ENCODE results near the gene NOP9.
"Not testable (repeated sequence)": the region's sequence is repeated elsewhere in the genome, so short reads cannot be mapped to it uniquely, and the experiment has no call there.

NOP9 gene

DNA sequence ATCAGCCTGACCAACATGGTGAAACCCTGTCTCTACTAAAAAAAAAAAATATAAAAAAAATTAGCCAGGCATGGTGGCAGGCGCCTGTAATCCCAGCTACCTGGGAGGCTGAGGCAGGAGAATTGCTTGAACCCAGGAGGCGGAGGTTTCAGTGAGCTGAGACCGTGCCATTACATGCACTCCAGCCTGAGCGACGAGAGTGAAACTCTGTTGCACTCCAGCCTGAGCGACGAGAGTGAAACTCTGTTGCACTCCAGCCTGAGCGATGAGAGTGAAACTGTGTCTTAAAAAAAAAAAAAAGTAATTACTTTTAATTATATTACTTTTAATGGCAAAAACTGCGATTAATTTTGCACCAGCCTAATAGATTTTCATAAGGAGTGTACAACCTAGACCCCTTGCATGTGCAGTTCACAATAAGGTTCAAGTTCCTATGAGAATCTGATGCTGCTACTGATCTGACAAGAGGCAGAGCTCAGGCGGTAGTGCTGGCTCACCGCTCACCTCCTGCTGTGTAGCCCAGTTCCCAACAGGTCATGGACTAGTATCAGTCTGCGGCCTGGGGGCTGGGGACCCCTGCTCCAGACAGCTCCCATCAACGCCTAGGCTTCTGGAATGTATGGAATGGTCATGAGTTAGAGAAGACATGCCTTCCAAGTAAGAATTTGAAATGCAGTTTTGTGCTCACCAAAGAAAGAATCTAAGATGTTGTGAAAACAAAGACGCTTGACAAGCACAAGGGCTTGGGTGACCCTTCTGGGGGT, 21.7 kb downstream of the NOP9 start:
- in situ Hi-C loops (cut with HindIII; ENCODE audit: low sequenced_read_pairs) = loop anchor here (5.0 kb wide), 1 partner anchor 101 kb away; no protein-coding TSS in a partner anchor

DNA sequence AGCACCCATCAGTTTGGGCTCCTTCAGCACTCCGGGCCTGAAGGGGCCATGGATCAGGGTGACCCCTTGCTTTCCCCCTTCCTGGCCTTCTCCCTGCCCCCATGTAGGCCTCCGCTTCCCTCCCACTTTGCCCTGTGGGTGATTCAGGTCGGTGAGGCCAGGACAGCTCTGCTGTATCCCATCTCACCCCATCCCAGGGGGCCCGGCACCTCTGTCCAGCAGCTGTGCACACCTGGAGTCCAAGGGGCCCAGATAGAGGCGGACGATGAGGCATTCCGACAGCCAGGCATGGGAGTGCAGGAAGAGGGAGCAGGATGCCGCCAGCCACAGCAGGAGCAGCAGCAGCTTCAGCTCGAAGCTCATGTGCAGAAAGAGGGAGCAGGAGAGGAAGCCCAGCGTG, 23.0 kb downstream of the NOP9 start:
- in situ Hi-C loops (cut with HindIII; ENCODE audit: low sequenced_read_pairs) = loop anchor here (5.0 kb wide), 1 partner anchor 100 kb away; no protein-coding TSS in a partner anchor

DNA sequence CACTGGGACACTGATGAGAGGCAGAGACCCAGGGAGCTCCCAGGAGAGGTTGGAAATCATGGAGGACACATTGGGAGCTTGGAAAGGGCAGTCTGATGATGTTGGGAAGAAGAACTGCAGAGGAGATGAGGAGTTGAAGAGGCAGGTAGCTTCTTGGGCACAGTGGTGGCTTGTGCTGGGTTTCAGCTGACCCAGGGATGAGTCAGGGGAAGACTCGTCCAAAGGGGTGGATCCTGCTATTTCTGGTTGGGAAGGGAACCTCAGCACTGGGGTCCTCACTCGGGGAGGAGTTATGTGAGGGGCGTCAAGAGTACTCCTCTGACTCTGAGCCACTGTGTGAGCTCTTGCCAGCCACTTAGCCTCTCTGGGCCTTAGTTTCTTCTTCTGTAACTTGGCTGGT, 23.7 kb downstream of the NOP9 start:
- in situ Hi-C loops (cut with HindIII; ENCODE audit: low sequenced_read_pairs) = loop anchor here (5.0 kb wide), 1 partner anchor 99 kb away; no protein-coding TSS in a partner anchor

DNA sequence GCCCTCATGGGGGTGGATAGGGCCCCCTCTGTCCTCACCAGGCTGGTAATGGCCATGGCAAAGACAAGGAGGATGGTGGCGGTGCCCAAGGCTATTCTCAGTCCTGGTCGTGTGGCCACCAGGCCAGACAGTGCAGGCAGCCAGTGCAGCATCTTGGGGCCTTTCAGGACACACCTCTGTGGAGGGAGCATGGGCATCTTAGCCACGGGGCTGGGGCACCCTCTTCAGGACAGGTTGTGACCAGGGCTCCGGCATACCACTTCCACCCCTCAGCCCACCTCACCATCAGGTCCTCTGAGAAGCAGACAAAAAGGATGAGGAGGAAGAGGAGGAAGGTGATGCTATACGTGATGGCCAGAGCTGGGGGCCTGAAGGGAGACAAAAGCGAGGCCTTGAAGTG, 24.4 kb downstream of the NOP9 start:
- in situ Hi-C loops (cut with HindIII; ENCODE audit: low sequenced_read_pairs) = loop anchor here (5.0 kb wide), 1 partner anchor 98 kb away; no protein-coding TSS in a partner anchor

DNA sequence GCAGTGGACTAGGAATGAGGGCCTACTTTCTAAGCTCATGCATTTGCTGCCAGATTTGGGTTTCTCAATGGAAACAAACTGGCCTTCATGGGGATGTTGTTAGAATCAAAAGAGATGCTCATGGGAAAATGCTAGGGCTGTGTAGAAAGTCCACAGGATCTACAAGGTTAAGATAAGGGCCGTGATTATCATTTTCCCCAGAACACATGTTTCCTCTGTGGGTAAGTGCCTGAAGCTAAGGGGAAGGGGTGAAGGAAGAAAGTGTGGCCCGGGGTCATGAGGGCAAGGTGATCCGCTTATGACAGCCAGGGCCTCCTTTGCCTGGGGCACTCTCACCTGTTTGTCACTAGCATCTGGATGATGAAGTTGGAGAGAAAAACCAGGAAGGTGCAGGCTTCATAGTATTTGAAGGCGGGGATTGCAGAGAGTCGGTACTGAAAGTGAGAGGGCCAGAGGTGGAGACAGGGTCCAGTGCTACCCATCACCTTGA, 25.4 kb downstream of the NOP9 start:
- in situ Hi-C loops (cut with HindIII; ENCODE audit: low sequenced_read_pairs) = no loop called here

DNA sequence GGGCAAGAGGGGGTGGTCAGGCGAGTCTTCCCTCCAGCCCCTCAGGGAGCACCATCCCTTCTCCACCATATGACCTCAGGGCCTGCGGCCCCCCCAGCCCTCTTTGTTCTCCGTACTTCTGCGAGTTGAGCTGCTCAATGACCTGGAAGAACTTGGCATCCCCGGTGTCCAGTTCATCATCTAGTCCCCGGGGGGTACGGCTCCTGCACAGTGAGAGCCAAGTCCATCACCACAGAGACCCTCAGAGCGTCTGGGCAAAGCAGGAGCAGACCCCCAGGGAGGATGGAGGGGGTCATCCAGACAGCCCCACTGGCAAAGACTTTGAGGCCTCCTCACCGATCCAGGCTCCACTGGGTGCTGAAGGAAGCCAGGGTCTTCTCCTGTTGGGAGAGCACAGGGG, 26.3 kb downstream of the NOP9 start:
- in situ Hi-C loops (cut with HindIII; ENCODE audit: low sequenced_read_pairs) = no loop called here

DNA sequence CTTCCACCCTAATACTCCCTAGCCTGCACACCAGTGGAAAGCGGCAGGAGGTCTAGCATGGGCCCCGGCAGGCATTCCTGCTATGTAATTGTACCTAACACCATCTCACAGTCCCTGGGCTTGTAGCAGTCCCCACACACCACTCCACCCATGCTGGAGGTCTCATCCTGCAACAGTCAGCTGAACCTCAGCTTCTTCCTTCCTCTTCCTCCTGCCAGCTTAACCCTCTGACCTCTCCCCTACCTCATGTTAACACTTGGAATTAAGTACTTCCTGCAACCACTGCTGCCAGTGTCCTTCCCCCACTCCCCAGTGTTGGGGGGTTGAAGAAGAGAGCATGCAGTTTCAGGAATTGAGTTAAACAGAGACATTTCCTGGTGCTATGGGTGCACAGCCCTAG, 27.7 kb downstream of the NOP9 start:
- in situ Hi-C loops (cut with HindIII; ENCODE audit: low sequenced_read_pairs) = no loop called here

DNA sequence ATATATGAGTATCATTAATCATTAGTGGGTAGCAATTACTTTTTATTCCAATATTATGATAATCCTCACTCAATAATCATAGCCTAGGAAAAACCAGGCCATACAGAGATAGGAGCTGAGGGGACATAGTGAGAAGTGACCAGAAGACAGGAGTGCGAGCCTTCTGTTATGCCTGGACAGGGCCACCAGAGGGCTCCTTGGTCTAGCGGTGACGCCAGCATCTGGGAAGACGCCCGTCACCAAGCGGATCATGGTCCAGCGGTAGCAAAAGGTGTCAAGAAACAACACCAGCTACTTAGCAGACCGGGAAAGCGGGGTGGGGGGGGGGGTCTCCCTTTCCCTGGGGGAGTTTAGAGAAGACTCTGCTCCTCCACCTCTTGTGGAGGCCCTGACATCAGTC, 28.3 kb downstream of the NOP9 start:
- in situ Hi-C loops (cut with HindIII; ENCODE audit: low sequenced_read_pairs) = not testable (repeated sequence)

DNA sequence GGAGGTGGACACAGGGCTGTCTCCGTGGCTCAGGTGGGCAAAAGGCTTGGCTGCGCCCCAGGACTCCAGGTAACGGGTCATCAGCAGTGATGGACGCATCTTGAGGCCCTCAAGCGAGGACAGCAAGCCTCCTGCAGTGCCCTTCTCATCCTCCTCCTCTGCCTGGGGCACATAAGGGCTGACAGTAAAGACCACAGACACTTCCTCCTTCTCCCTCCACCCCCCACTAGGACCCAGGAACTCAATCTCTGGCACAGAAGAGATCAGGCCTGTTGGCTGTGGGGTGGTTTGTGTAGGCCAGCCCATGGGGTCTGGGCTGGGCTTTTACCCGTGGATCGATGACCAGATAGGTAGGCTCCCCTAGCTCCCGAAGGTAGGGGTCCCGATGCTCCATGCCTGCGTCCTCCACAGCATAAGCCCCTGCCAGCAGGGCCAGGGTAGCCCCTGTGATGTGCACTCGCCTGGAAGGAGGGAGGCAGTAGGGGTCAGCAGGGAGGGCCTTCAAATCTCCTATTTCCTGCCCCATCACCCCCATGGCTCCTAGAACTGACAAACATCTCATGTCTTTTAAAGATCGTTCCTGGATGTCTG, 29.5 kb downstream of the NOP9 start:
- in situ Hi-C loops (cut with HindIII; ENCODE audit: low sequenced_read_pairs) = no loop called here

DNA sequence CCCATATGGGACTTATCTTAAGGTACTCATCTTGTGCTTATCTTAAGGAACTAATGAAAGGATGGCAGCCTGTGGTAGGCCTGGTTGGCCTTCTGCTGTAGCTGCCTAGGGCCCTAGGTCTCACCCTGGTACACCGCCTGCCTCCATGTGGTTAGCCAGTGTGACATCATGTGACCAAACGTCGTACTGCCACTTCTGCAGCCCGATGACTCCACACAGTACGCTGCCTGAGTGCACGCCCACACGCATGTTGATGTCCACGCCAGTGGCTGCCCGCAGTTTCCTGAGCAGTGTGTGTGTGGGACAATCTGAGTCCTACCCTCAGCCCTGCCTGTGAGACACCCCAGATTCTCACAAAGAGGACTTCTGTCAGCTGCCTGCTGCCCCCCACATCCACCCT, 30.1 kb downstream of the NOP9 start:
- in situ Hi-C loops (cut with HindIII; ENCODE audit: low sequenced_read_pairs) = no loop called here

DNA sequence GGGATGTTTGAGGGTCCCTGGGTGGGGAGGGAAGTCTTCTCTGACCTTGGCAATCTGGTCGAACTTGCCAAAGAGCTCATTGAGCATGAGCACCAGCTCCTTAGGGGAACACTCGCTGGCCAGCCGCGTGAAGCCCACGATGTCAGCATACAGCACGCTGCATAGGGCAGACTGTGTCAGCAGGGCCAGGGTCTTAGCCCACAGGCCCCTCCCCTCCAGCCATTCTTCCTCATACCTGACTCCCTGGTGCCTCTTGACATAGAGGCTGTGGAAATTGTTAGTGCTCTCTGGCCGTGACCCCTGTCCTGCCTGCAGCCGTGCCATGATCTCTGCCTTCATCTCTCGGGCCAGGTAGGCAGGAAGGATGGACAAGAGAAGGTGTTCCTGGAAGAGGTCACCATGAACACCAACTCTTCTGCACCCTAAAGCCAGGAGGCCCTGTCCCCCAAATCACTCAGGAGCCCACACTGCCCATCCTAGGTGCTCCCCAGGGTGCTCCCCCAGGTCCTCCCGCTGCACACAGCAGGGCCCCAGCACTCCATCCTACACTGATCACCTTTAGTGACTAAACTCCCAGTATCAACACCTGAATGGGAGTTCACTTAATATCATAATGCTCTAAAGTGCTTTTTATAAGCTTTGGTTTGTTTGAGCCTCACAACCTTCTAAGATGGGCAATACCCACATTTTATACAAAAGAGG, 31.5 kb downstream of the NOP9 start:
- in situ Hi-C loops (cut with HindIII; ENCODE audit: low sequenced_read_pairs) = no loop called here

DNA sequence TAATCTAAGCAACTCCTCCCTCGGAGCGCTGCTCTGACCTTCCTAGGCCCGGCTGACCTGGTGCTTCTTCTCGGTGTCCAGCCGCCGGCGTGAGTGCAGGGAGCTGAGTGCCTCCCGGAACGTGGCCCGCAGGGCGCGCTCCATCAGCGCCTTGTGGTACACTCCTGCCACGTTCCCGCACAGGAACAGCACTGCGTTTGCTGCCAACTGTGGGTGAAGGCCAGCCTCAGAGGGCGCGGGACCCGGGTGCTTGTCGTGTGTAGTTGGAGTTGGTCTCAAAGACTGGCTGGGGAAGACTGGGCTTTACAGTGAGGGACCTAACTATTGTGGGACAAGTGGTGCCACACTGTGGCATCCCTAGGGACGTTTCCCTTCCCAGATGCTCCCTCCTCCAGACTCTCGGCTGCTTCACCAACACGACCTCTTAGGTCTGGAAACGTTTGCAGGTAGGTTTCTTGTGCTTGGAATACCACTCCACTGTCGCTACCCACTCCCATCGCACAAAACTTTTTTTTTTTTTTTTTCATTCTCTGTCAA, 32.1 kb downstream of the NOP9 start:
- in situ Hi-C loops (cut with HindIII; ENCODE audit: low sequenced_read_pairs) = no loop called here

DNA sequence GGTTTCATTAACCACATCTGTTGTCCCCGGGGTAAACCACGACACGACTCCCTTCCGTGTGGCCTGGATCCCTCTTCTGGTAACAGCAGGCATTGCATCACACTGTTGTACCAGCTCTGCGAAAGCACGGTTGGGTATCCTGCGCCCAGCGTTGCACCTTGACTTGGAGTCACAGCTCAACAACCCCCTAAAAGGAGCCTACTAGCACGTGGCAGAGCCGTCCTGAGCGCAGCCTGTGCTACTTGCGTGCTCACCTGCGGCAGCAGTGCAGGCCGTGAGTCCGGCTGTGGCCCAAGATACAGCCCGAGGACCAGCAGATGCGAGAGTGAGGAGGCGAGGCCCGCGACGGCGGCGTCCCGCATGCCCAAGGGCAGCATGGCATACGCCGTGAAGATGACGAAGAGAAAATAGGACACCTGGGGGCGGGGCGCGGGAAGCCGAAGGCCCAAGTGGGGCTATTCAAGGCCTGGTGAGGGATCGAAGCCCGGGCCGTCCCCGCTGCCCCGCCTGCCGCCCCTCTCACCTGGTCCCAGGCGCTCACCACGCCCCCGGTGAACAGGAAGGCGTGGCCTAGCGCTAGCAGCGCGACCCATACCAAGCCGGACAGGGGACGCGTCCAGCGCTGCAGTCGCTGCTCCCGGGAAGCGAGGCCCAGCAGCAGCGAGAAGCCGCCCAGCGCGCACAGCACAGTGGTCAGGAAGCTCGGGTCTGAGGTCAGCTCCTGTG, 32.8 kb downstream of the NOP9 start:
- in situ Hi-C loops (cut with HindIII; ENCODE audit: low sequenced_read_pairs) = no loop called here

DNA sequence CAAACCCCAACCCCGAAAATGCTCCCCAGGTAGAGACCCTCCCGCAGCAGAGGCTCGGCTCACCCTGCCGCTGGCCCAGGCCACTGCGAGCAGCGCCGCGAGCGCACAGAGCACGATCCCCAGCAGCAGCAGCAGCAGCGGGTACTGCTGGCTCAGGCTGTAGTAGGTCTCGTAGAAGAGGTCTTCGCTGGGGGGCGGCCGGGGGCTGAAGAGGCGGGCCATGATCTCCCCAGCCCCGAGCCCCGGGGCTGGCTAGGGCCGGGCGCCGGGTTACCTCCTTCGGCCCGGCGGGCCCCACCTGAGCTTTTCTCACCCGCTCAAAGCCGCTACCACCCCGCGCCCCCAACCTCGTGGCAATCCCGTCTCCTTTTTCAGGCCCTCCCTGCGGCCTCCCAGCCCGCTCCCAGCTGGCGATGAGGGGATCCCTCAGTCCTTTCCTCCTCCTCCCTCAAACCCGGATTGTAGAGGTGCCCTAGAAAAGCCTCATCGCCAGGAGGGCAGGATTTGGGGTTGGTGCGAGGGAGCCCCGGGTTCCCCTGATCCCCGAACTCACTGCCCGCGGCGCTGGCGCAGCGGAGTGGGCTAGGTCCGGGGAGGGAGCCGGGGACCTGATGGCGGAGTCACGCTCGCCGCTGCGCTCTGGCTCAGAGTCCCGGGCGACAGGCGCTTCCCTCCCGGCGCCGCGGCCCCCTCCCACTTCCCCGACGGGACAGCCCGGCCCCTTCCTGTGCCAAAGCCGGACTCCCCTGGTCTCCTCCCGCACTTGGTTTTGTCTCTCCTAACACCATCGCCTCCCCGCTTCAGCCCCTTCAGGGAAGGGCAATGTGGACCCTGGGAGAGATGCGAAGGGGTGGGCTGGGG, 35.0 kb downstream of the NOP9 start, which contains the start of gene ADCY4:
ADCY4 (minus strand) TSS at position 641 of the 861 bp plus-strand sequence; CDS start at position 222, 419 bp downstream.
- in situ Hi-C loops (cut with HindIII; ENCODE audit: low sequenced_read_pairs) = loop anchor here (5.0 kb wide), 2 partner anchors 57 to 103 kb away; no protein-coding TSS in a partner anchor

DNA sequence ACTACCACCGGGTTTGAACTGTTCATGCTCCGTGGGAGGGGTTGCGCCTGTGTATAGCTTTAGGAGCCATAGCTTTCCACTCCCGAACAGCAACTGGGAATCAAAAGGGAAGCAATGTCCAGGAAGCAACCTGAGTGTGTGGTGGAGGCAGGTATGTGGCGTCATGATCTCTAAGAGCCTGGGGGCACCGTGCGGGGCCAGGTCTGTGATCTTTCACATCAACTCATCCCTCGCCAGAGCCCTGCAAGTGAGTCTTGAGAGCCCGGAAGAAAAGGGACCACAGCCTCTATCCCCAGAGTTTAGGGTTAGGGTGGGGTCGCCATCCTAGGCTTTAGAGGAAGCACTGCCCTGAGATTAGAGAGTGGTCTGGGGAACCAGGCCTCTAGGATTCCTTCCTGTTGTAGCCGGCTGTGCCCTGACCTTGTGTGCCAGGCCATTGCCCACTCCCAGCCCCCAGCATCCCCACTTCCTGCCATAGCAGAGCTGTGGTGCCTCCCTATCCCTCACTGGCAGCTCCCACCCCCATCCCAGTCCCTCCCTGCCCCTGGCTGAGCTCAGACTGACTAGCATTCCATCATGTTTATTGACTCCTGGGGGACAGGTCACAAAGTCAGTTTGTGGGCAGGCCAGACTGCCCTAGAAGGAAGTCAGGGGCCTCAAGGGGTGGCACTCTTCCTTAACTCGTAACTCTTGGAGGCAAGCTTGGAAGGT, 36.0 kb downstream of the NOP9 start:
- in situ Hi-C loops (cut with HindIII; ENCODE audit: low sequenced_read_pairs) = loop anchor here (5.0 kb wide), 2 partner anchors 58 to 102 kb away; no protein-coding TSS in a partner anchor

DNA sequence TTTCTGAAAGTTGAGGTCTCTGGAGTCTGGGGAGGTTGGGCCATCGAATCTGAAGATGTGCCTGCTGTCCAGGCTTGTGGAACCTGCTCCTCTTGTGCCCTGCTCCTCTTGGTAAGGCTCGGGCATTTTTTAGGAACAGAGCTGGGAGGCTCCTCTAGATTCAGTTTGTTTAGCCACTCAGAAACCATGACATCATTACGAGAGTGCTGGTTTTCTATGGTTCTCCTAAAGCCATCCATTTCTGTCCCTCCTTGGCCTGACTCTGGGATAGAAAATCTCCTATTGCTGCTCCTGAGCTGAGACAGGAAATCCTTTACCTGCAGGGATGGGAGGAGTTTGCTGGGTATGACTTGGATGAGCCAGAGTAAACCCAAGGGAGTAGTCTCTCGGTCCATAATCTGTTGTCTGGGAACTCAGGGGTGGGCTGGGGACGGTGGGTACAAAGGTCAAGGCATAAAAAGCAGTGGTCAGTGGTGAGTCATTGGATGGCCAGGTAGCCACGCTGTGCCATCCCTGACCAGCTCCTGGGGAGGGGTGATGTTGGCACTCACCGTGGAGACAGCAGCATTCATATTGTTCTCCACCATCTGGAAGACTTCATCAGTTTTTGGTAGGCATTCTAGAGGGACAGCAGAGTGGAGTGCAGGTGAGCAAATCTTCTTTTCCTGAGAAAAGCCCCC, 37.6 kb downstream of the NOP9 start:
- in situ Hi-C loops (cut with HindIII; ENCODE audit: low sequenced_read_pairs) = loop anchor here (5.0 kb wide), 2 partner anchors 60 to 100 kb away; no protein-coding TSS in a partner anchor

DNA sequence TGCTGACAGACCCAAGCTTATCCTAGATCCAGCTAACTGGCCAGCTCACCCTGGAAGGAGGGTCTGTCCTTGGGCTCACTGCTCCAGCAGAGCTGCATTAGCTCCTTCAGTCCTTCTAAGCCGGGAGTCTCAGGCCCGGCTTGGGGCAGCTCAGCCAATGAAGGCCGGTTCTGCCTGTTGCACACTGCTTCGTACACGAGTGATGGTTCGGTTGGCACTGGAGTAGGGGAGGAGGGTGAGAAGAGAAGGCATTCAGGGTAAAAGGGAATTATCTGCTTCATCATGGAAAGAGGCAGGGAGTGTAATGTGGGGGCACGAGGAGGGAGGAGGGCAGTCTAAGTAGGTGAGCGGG, 38.1 kb downstream of the NOP9 start:
- in situ Hi-C loops (cut with HindIII; ENCODE audit: low sequenced_read_pairs) = loop anchor here (5.0 kb wide), 2 partner anchors 60 to 100 kb away; no protein-coding TSS in a partner anchor

DNA sequence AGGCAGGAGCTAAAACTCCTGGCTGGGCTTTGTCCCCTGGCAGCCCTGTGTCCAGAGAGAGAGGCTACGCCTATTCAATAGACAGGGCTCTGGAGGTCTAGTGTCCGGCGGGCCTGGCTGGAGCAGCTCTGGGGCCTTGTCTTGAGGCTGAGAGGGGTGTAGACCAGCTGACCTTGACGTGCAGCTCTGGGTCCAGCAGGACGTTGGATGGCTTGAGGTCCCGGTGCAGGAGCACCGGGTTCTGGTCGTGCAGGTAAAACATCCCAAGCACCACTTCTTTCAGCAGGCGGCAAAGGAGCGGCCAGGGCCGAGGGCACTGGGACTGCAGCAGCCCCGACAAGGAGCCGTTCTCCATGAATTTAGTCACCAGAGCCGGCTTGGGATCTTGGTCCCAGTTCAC, 39.2 kb downstream of the NOP9 start:
- in situ Hi-C loops (cut with HindIII; ENCODE audit: low sequenced_read_pairs) = loop anchor here (5.0 kb wide), 2 partner anchors 62 to 98 kb away; no protein-coding TSS in a partner anchor

Measured in endothelial cell of hepatic sinusoid (primary cell).